ENCODE results near the gene SLC39A3.

- TF ChIP-seq ZNF274 (IDR thresholded peaks at IDR 0.05; ENCODE audit: low read depth, low read length) (no peak), YY1 (IDR thresholded peaks at IDR 0.05; ENCODE audit: insufficient read depth, insufficient read length) (no peak), SUZ12 (IDR thresholded peaks at IDR 0.05; ENCODE audit: extremely low read depth, insufficient read depth, insufficient read length) (no peak)
Observed at GRCh38 chr19:2774083-2774679, 34.4 kb upstream of the SLC39A3 start.

Data from NT2/D1 (cell line).